MM.1S (cell line): ENCODE results near the gene ENG.

Experiments
- CTCF ChIP-seq: fragments of 300-600 bp; sonication (generic); IDR thresholded peaks from 2 replicates; pipeline ENCODE4 v1.5.1; 2016; ENCODE audit warnings: antibody characterized with exemption, low read length, mixed read lengths
- EZH2 ChIP-seq: fragments of 300-600 bp; sonication (generic); optimal IDR thresholded peaks from 2 replicates; pipeline ENCODE3; 2017; ENCODE audit warnings: low read depth, mild to moderate bottlenecking, antibody characterized with exemption, low read length, mixed read lengths
- EZH2phosphoT487 ChIP-seq: fragments of 300-600 bp; sonication (generic); IDR thresholded peaks from 2 replicates; pipeline ENCODE4 v1.6.1; 2018; ENCODE audit warnings: antibody characterized with exemption, low read length

GRCh38 chr9:127873223-127873691 lies 18.8 kb upstream of the ENG start:
- TF ChIP-seq CTCF (no peak), EZH2 (no peak), EZH2phosphoT487 (no peak)
